ENCODE data around the gene LCN6. TPM values are rescaled to one million over a fixed set of nuclear protein-coding genes. Genes with fewer than 3 reads are reported as not detected.

LCN6 gene
- total and polyA plus RNA-seq, 10 of the 15 experiments (the other 5 are each of a cell fraction or from before 2014, with no cell fraction given): not detected

DNA sequence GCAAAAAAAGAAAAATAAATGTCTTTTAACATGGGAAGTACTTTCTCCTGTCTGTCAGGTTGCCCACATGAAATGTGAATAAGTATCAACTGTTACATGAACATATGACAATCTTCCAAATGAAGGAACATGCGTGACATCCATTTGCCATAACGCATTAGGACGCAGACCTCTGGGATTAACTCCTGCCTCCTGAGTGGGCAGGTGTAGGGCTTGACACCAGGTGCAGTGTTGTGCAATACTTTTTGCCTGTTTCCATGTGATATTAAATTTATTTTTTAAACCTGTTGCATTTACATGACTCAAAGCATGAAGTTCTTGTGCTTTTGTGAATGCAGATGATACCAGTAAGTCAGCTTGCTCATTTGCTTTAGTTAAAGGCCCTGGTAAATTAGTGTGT lies 34.1 kb upstream of the LCN6 start:
- intact Hi-C loops (cut with micrococcal nuclease; ENCODE audit: unreplicated experiment) (no loop called here), in situ Hi-C loops (cut with MboI) (no loop called here)
- BruUV-seq (replicated peaks): no TSS peak
- H2AFZ ChIP-seq (ENCODE audit: control insufficient read depth, low read depth, low read length): no peak overlapping the region
- ChIA-PET POLR2A (interaction anchor here (0.6 kb wide), 2 partner anchors 8 to 264 kb away, joined by 3 to 4 read pairs; partner anchors contain the start of gene TMEM141), SMC1A (ENCODE audit: uncharacterized antibody, unreplicated experiment) (interaction anchor here (1.1 kb wide), 1 partner anchor 14 kb away, joined by 3 read pairs; no protein-coding TSS in a partner anchor), RAD21 (ENCODE audit: unreplicated experiment) (interaction anchor here (1.6 kb wide), 1 partner anchor 16 kb away, joined by 4 read pairs; no protein-coding TSS in a partner anchor), CTCF (interaction anchor here (0.6 to 13.1 kb wide), 3 partner anchors 13 to 253 kb away, joined by 3 to 163 read pairs (median 3); no protein-coding TSS in a partner anchor)
- no peaks in the 10 kb centered on the region for H4K20me1 ChIP-seq (ENCODE audit: control insufficient read depth, insufficient read depth)
- TF ChIP-seq JUND (IDR thresholded peaks at IDR 0.05; ENCODE audit: low read depth, low read length): no peak
- TF ChIP-seq IRF4 (IDR thresholded peaks at IDR 0.05; ENCODE audit: low read depth, low read length): no peak
- no peak for TF ChIP-seq NFIC (IDR thresholded peaks at IDR 0.05; ENCODE audit: low read depth, low read length)
- TF ChIP-seq RAD51 (IDR thresholded peaks at IDR 0.05): no peak
- TF ChIP-seq BHLHE40 (IDR thresholded peaks at IDR 0.05; ENCODE audit: borderline replicate concordance in 1 of 2, low read depth in 2 of 2, low read length in 1 of 2): no peak
- TF ChIP-seq MLLT1 (IDR thresholded peaks at IDR 0.05): no peak
- no peak for TF ChIP-seq NFYB (IDR thresholded peaks at IDR 0.05; ENCODE audit: insufficient read depth, low read depth, low read length)
- no peak for TF ChIP-seq ZNF207 (IDR thresholded peaks at IDR 0.05; ENCODE audit: borderline replicate concordance)
- no peak for TF ChIP-seq BCL3 (IDR thresholded peaks at IDR 0.05; ENCODE audit: borderline replicate concordance, insufficient read depth, low read depth, low read length, poor library complexity, severe bottlenecking)
- no peak for TF ChIP-seq EZH2 (IDR thresholded peaks at IDR 0.05; ENCODE audit: borderline replicate concordance, control insufficient read depth, low read depth, low read length)
- TF ChIP-seq CTCF (IDR thresholded peaks at IDR 0.05 in 2 of 3, conservative IDR thresholded peaks at IDR 0.05 in 1 of 3; ENCODE audit: control insufficient read depth in 2 of 3, extremely low read depth in 1 of 3, insufficient read depth in 1 of 3, low read depth in 3 of 3, low read length in 3 of 3): no peak
- no peak for TF ChIP-seq CREM (IDR thresholded peaks at IDR 0.05; ENCODE audit: low read depth)
- TF ChIP-seq STAT1 (conservative IDR thresholded peaks at IDR 0.05): no peak
- TF ChIP-seq SIX5 (IDR thresholded peaks at IDR 0.05; ENCODE audit: low read depth, low read length, severe bottlenecking): no peak
- no peak for TF ChIP-seq ELK1 (IDR thresholded peaks at IDR 0.05; ENCODE audit: low read depth, low read length)
- peaks cover 0 to 1% of the 10 kb centered on the region in 2 experiments; a peak in 1 of 4 replicates for H3K27me3 ChIP-seq (replicated peaks in 1 of 2; ENCODE audit: control insufficient read depth in 2 of 2, insufficient read depth in 2 of 2, low read length in 1 of 2)
- no peaks in the 10 kb centered on the region for H3K79me2 ChIP-seq (ENCODE audit: control insufficient read depth, insufficient read depth, low read length)
- FAIRE-seq (no peak), DNase-seq (ENCODE audit: low read depth, low spot score) (no peak), ATAC-seq (no peak)
- H3K9me3 ChIP-seq (replicated peaks; ENCODE audit: control insufficient read depth, insufficient read depth, low read length): no peaks in the 10 kb centered on the region
- H3K9ac ChIP-seq (ENCODE audit: control insufficient read depth, insufficient read depth, low read length): no peak overlapping the region
- no peak overlapping the region for H3K4me3 ChIP-seq
- H3K36me3 ChIP-seq (ENCODE audit: control insufficient read depth in 2 of 2, insufficient read depth in 2 of 2, low read length in 1 of 2): no peaks in the 10 kb centered on the region
- 51% methylated on average over 3 of the region's 3 CpGs for WGBS (ENCODE audit: insufficient coverage, insufficient replicate concordance, low lambda C conversion rate, missing lambda C conversion rate)
- H3K4me2 ChIP-seq (ENCODE audit: control insufficient read depth, insufficient read depth): no peak overlapping the region
- H3K4me1 ChIP-seq (ENCODE audit: control insufficient read depth, insufficient read depth, low read length): no peaks in the 10 kb centered on the region; the same call in 1 of the 2 replicates
- H3K27ac ChIP-seq (ENCODE audit: control insufficient read depth, insufficient read depth): no peak overlapping the region
